ENCODE measurements around the gene UNC13C. TPM values are rescaled to one million over a fixed set of nuclear protein-coding genes. Genes with fewer than 3 reads are reported as not detected.

UNC13C gene
- total and polyA plus RNA-seq, 10 of the 15 experiments (the other 5 are each of a cell fraction or from before 2014, with no cell fraction given) = 9.9 to 81.3 (median 25.0) TPM

- POLR2A ChIA-PET = no interaction called here
- no peak overlapping the region for H3K9ac ChIP-seq (ENCODE audit: control insufficient read depth, insufficient read depth, low read length)
- H3K79me2 ChIP-seq (ENCODE audit: control insufficient read depth, insufficient read depth, low read length) = no peaks in the 10 kb centered on the region
- H3K9me3 ChIP-seq (replicated peaks; ENCODE audit: control insufficient read depth, insufficient read depth, low read length) = no peaks in the 10 kb centered on the region; the same call in 2 of the 3 replicates
- peaks cover 0 to 10% of the 10 kb centered on the region in 2 experiments; a peak in 2 of 4 replicates for H3K36me3 ChIP-seq (ENCODE audit: control insufficient read depth in 2 of 2, insufficient read depth in 2 of 2, low read length in 1 of 2)
- no peaks in the 10 kb centered on the region for H3K27me3 ChIP-seq (replicated peaks in 1 of 2; ENCODE audit: control insufficient read depth in 2 of 2, insufficient read depth in 2 of 2, low read length in 1 of 2)
- ATAC-seq = no peak
- H3K4me1 ChIP-seq (ENCODE audit: control insufficient read depth, insufficient read depth, low read length) = no peaks in the 10 kb centered on the region
- no peak overlapping the region for H2AFZ ChIP-seq (ENCODE audit: control insufficient read depth, low read depth, low read length)
- H4K20me1 ChIP-seq (ENCODE audit: control insufficient read depth, insufficient read depth) = no peaks in the 10 kb centered on the region
- CTCF ChIA-PET = interaction anchor here (1.2 to 3.1 kb wide), 2 partner anchors 14 to 22 kb away, joined by 5 to 11 read pairs; no protein-coding TSS in a partner anchor
- WGBS (ENCODE audit: insufficient coverage, insufficient replicate concordance, low lambda C conversion rate, missing lambda C conversion rate) = 0% methylated on average over 3 of the region's 3 CpGs
- SMC1A ChIA-PET (ENCODE audit: uncharacterized antibody, unreplicated experiment) = interaction anchor here (0.8 to 1.2 kb wide), 2 partner anchors 13 to 17 kb away, joined by 4 read pairs; no protein-coding TSS in a partner anchor
- RAD21 ChIA-PET (ENCODE audit: unreplicated experiment) = interaction anchor here (1.1 to 2.2 kb wide), 2 partner anchors 16 to 31 kb away, joined by 4 to 9 read pairs; no protein-coding TSS in a partner anchor
- no peak for FAIRE-seq
- H3K4me2 ChIP-seq (ENCODE audit: control insufficient read depth, insufficient read depth) = no peak overlapping the region
- intact Hi-C loops (cut with micrococcal nuclease; ENCODE audit: unreplicated experiment) = no loop called here
- H3K27ac ChIP-seq (ENCODE audit: control insufficient read depth, insufficient read depth) = no peak overlapping the region
- H3K4me3 ChIP-seq = no peak overlapping the region
- BruUV-seq (replicated peaks) = no TSS peak
- TF ChIP-seq PML (IDR thresholded peaks at IDR 0.05; ENCODE audit: low read length) (no peak), TCF3 (IDR thresholded peaks at IDR 0.05; ENCODE audit: borderline replicate concordance, insufficient read depth, low read depth, low read length) (no peak), IRF3 (IDR thresholded peaks at IDR 0.05) (no peak), TAF1 (IDR thresholded peaks at IDR 0.05; ENCODE audit: borderline replicate concordance, low read depth, low read length) (no peak), NRF1 (conservative IDR thresholded peaks at IDR 0.05; ENCODE audit: low read depth, low read length) (no peak), TCF7 (IDR thresholded peaks at IDR 0.05; ENCODE audit: borderline replicate concordance) (no peak), IKZF1 (conservative IDR thresholded peaks at IDR 0.05) (no peak), JUNB (IDR thresholded peaks at IDR 0.05) (no peak), IKZF2 (IDR thresholded peaks at IDR 0.05) (no peak), RELB (IDR thresholded peaks at IDR 0.05; ENCODE audit: low read depth) (no peak), KLF5 (IDR thresholded peaks at IDR 0.05; ENCODE audit: partially characterized antibody) (no peak), TARDBP (IDR thresholded peaks at IDR 0.05; ENCODE audit: borderline replicate concordance) (no peak), ZNF384 (IDR thresholded peaks at IDR 0.05; ENCODE audit: borderline replicate concordance, low read depth, low read length) (no peak), FOXK2 (IDR thresholded peaks at IDR 0.05) (no peak), KDM1A (IDR thresholded peaks at IDR 0.05; ENCODE audit: borderline replicate concordance) (no peak), POLR2AphosphoS5 (IDR thresholded peaks at IDR 0.05; ENCODE audit: low read length) (no peak), RB1 (IDR thresholded peaks at IDR 0.05; ENCODE audit: borderline replicate concordance) (no peak), EGR1 (IDR thresholded peaks at IDR 0.05; ENCODE audit: borderline replicate concordance in 1 of 2, low read depth in 2 of 2, low read length in 2 of 2) (no peak)
- no peak for DNase-seq (ENCODE audit: low read depth, low spot score)
- in situ Hi-C loops (cut with MboI) = no loop called here
Observed at GRCh38 chr15:54599386-54599785, 621.1 kb downstream of the UNC13C start.

Measured in GM12878 (cell line).